ENCODE measurements around the gene GPD1. TPM values are rescaled to one million over a fixed set of nuclear protein-coding genes. Genes with fewer than 3 reads are reported as not detected.

Gene GPD1
- total RNA-seq, 2 experiments from 2014 or later: 0.16 to 0.20 TPM

DNA sequence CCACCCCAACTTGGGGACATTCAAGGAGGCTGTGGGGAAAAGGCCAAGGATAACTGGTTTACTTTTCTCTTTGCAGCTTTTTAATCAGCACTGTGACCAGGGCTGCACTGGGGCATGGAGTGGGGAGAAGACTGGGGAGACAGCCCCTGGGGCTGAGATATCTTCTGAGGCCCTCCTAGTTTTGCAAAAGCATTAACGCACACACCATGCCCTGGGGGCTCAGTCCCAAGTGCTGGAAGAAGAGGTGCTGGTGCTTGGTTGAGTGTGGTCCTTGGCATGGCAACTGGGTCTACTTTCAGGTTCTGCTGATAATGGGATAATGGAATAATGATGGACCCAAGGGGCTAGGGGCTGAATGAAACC lies 28.0 kb upstream of the GPD1 start:
- no peaks in the 10 kb centered on the region for H3K4me1 Mint-ChIP-seq (ENCODE audit: low read depth)
- intact Hi-C loops (cut with micrococcal nuclease): no loop called here

DNA sequence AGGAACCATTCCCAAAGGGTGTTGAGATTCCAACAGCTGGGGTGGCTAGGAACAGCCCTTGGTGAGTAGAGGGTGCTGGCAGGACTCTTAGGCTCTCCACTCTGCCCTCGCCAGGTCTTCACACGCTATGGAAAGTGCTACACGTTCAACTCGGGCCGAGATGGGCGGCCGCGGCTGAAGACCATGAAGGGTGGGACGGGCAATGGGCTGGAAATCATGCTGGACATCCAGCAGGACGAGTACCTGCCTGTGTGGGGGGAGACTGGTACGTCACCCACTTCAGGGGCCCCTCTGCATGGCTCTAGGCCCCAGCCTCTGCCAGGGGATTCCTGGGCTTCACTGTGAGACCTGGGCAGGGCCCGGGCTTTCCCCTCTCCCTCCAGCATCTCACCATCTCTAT lies 26.7 kb upstream of the GPD1 start:
- no peaks in the 10 kb centered on the region for H3K27me3 Mint-ChIP-seq
- peaks cover 2% of the 10 kb centered on the region for H3K36me3 Mint-ChIP-seq (ENCODE audit: low read depth)
- CTCF ChIA-PET: interaction anchor here (1.1 to 22.9 kb wide), 8 partner anchors 9 to 110 kb away, joined by 3 to 299 read pairs (median 6); partner anchors contain the start of genes COX14 and SMARCD1
- TF ChIP-seq, protein P1, sequence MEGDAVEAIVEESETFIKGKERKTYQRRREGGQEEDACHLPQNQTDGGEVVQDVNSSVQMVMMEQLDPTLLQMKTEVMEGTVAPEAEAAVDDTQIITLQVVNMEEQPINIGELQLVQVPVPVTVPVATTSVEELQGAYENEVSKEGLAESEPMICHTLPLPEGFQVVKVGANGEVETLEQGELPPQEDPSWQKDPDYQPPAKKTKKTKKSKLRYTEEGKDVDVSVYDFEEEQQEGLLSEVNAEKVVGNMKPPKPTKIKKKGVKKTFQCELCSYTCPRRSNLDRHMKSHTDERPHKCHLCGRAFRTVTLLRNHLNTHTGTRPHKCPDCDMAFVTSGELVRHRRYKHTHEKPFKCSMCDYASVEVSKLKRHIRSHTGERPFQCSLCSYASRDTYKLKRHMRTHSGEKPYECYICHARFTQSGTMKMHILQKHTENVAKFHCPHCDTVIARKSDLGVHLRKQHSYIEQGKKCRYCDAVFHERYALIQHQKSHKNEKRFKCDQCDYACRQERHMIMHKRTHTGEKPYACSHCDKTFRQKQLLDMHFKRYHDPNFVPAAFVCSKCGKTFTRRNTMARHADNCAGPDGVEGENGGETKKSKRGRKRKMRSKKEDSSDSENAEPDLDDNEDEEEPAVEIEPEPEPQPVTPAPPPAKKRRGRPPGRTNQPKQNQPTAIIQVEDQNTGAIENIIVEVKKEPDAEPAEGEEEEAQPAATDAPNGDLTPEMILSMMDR (IDR thresholded peaks at IDR 0.05): no peak
- DNase-seq: no peak
- H3K4me3 Mint-ChIP-seq: no peak overlapping the region
- no peak for ATAC-seq
- H3K4me1 Mint-ChIP-seq (ENCODE audit: low read depth): no peaks in the 10 kb centered on the region
- H3K9me3 Mint-ChIP-seq: no peaks in the 10 kb centered on the region
- no peak overlapping the region for H3K27ac Mint-ChIP-seq
- intact Hi-C loops (cut with micrococcal nuclease): no loop called here
- POLR2A ChIA-PET: interaction anchor here (1.3 kb wide), 1 partner anchor 35 kb away, joined by 3 read pairs; the partner anchor contains the start of gene COX14

More for the DNA sequence above, 28.0 kb upstream of the GPD1 start:
- ChIA-PET CTCF (interaction anchor here (1.1 to 22.9 kb wide), 13 partner anchors 9 to 109 kb away, joined by 3 to 299 read pairs (median 5); partner anchors contain the start of genes COX14 and SMARCD1), POLR2A (interaction anchor here (1.3 kb wide), 1 partner anchor 36 kb away, joined by 3 read pairs; the partner anchor contains the start of gene COX14)
- no peak overlapping the region for H3K27ac Mint-ChIP-seq
- H3K9me3 Mint-ChIP-seq: no peaks in the 10 kb centered on the region
- no peaks in the 10 kb centered on the region for H3K27me3 Mint-ChIP-seq
- H3K36me3 Mint-ChIP-seq (ENCODE audit: low read depth): peaks cover 2% of the 10 kb centered on the region
- TF ChIP-seq, protein P1 (IDR thresholded peaks at IDR 0.05): no peak
- no peak overlapping the region for H3K4me3 Mint-ChIP-seq
- ATAC-seq (no peak), DNase-seq (no peak)

DNA sequence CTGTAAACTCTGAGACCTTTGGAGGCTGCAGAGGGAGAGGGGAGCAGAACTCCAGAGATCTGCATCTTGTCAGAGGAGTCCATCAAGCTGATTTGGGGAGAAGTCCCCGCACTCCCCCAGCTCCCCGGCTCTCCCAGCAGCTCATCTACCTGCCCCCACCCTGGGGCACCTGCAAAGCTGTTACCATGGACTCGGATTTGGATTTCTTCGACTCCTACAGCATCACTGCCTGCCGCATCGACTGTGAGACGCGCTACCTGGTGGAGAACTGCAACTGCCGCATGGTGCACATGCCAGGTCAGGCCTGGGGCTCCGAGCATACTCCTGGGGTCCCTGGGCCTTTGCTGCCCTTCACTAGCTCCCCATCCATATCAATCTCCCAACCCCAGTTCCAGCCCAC lies 25.5 kb upstream of the GPD1 start:
- POLR2A ChIA-PET: no interaction called here
- Mint-ChIP-seq H3K9me3 (no peaks in the 10 kb centered on the region), H3K36me3 (ENCODE audit: low read depth) (peaks cover 2% of the 10 kb centered on the region), H3K27ac (no peak overlapping the region), H3K27me3 (no peaks in the 10 kb centered on the region), H3K4me3 (no peak overlapping the region), H3K4me1 (ENCODE audit: low read depth) (peaks cover 6% of the 10 kb centered on the region)
- intact Hi-C loops (cut with micrococcal nuclease): no loop called here
- ATAC-seq (no peak), DNase-seq (no peak)
- TF ChIP-seq, protein P1 (IDR thresholded peaks at IDR 0.05): no peak
- CTCF ChIA-PET: interaction anchor here (1.1 to 22.9 kb wide), 5 partner anchors 9 to 38 kb away, joined by 3 to 299 read pairs (median 4); no protein-coding TSS in a partner anchor

DNA sequence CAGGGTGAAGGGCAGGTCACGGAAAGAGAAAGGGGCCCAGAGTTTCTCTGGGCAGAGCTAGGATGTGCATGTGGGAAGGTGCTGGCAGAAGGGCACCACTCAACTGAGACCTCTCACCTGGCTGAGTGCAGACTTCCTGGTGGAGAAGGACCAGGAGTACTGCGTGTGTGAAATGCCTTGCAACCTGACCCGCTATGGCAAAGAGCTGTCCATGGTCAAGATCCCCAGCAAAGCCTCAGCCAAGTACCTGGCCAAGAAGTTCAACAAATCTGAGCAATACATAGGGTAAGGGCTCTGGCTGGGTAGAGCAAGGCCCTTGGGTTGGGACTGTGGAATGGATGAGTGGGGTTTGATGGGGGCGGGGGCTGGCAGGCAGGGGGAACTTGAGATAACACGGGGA lies 24.0 kb upstream of the GPD1 start:
- no peak for DNase-seq
- no peak for ATAC-seq
- H3K4me1 Mint-ChIP-seq (ENCODE audit: low read depth): peaks cover 11% of the 10 kb centered on the region
- H3K27ac Mint-ChIP-seq: no peak overlapping the region
- H3K36me3 Mint-ChIP-seq (ENCODE audit: low read depth): peaks cover 2% of the 10 kb centered on the region
- POLR2A ChIA-PET: no interaction called here
- CTCF ChIA-PET: interaction anchor here (1.1 to 22.9 kb wide), 3 partner anchors 9 to 96 kb away, joined by 4 to 299 read pairs (median 5); no protein-coding TSS in a partner anchor
- intact Hi-C loops (cut with micrococcal nuclease): no loop called here
- no peaks in the 10 kb centered on the region for H3K27me3 Mint-ChIP-seq
- H3K9me3 Mint-ChIP-seq: no peaks in the 10 kb centered on the region
- no peak overlapping the region for H3K4me3 Mint-ChIP-seq
- TF ChIP-seq, protein P1 (IDR thresholded peaks at IDR 0.05): no peak

DNA sequence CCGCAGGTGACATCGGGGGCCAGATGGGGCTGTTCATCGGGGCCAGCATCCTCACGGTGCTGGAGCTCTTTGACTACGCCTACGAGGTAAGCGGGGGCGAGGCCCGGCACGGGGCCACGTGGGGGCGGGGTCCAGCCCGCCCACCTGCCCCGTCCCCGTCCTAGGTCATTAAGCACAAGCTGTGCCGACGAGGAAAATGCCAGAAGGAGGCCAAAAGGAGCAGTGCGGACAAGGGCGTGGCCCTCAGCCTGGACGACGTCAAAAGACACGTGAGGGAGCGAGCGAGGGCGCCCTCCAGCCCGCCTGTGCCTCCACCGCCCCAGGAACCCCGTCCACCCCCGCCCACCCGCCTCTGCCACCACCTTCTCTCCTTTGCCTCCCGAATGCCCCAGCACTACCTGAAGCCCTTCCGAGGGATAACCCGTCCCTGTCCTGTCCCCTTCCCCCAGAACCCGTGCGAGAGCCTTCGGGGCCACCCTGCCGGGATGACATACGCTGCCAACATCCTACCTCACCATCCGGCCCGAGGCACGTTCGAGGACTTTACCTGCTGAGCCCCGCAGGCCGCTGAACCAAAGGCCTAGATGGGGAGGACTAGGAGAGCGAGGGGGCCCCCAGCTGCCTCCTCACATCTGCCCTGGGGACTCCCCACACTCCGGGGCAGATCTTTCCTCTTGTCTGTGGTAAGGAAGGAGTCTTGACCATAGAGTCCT lies 22.6 kb upstream of the GPD1 start:
- TF ChIP-seq, protein P1 (IDR thresholded peaks at IDR 0.05): no peak
- Mint-ChIP-seq H3K4me1 (ENCODE audit: low read depth) (peaks cover 18% of the 10 kb centered on the region), H3K36me3 (ENCODE audit: low read depth) (peaks cover 2% of the 10 kb centered on the region), H3K27me3 (no peaks in the 10 kb centered on the region), H3K9me3 (no peaks in the 10 kb centered on the region), H3K27ac (no peak overlapping the region), H3K4me3 (no peak overlapping the region)
- ChIA-PET POLR2A (interaction anchor here (1.1 kb wide), 1 partner anchor 8 kb away, joined by 3 read pairs; no protein-coding TSS in a partner anchor), CTCF (interaction anchor here (0.7 to 3.5 kb wide), 3 partner anchors 30 to 95 kb away, joined by 3 to 21 read pairs (median 4); partner anchors contain the start of gene COX14)
- intact Hi-C loops (cut with micrococcal nuclease): no loop called here
- DNase-seq (no peak), ATAC-seq (no peak)

Data from activated CD8-positive, alpha-beta T cell treated with anti-CD3 and anti-CD28 coated beads for 36 hours (primary cell).